KMS-11 (cell line): ENCODE data around the gene ARHGEF28.

Experiments used
- H2AFZ ChIP-seq: fragments of 200-600 bp; sonication (generic); 2 replicates; pipeline ENCODE4 v1.6.1; 2016; ENCODE audit warnings: antibody characterized with exemption, mixed run types, low read depth
- H3K27ac ChIP-seq: fragments of 200-600 bp; sonication (generic); 2 replicates; pipeline ENCODE4 v1.6.1; 2016; ENCODE audit warnings: mild to moderate bottlenecking, mixed run types
- H3K27me3 ChIP-seq: fragments of 200-600 bp; sonication (generic); 2 replicates; pipeline ENCODE4 v1.6.1; 2017; ENCODE audit warnings: mild to moderate bottlenecking, low read depth, mixed run types, moderate library complexity; ENCODE audit not compliant: insufficient read depth
- H3K36me3 ChIP-seq: fragments of 200-600 bp; sonication (generic); 2 replicates; pipeline ENCODE4 v1.6.1; 2017; ENCODE audit warnings: mild to moderate bottlenecking, mixed run types; ENCODE audit not compliant: insufficient read depth
- H3K4me1 ChIP-seq: fragments of 200-600 bp; sonication (generic); 2 replicates; pipeline ENCODE4 v1.6.1; 2016; ENCODE audit warnings: mild to moderate bottlenecking, low read depth, mixed run types; ENCODE audit not compliant: poor library complexity, severe bottlenecking
- H3K4me2 ChIP-seq: fragments of 200-600 bp; sonication (generic); 2 replicates; pipeline ENCODE4 v1.7.0; 2016; ENCODE audit warnings: mild to moderate bottlenecking, mixed run types
- H3K4me3 ChIP-seq: fragments of 200-600 bp; sonication (generic); IDR thresholded peaks from 2 replicates; pipeline ENCODE4 v1.6.1; 2017; ENCODE audit warnings: low read depth, low read length, mixed read lengths; ENCODE audit not compliant: insufficient read depth
- H3K79me2 ChIP-seq: fragments of 200-600 bp; sonication (generic); 2 replicates; pipeline ENCODE4 v1.6.1; 2016; ENCODE audit warnings: low read depth, mixed run types; ENCODE audit not compliant: insufficient read depth
- H3K9ac ChIP-seq: fragments of 200-600 bp; sonication (generic); 2 replicates; pipeline ENCODE4 v1.6.1; 2016; ENCODE audit warnings: mild to moderate bottlenecking, mixed run types
- H4K20me1 ChIP-seq: fragments of 200-600 bp; sonication (generic); 2 replicates; pipeline ENCODE4 v1.6.1; 2016; ENCODE audit warnings: mild to moderate bottlenecking, mixed run types; ENCODE audit not compliant: insufficient read depth
- TF ChIP-seq, protein P1 (sequence below): fragments of 200-600 bp; sonication (generic); conservative IDR thresholded peaks from 2 replicates; pipeline ENCODE4 v1.6.1; 2017; ENCODE audit warnings: low read depth, mild to moderate bottlenecking, antibody characterized with exemption, low read length, moderate library complexity, mixed read lengths

The ARHGEF28 gene

DNA sequence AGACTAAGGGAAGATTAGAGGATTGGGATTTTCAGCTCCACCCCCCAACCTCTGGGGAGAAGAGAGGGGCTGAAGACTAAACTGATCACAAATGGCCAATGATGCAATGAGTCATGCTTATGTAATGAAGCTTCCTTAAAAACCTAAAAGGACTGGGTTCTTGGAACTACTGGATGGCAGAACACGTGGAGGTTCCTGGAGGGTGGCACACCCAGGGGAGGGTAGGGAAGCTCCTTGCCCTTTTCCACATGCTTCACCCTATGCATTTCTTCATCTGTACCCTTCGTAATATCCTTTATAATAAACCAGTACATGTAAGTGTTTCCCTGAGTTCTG, 48.6 kb downstream of the ARHGEF28 start:
- Histone ChIP-seq H3K27me3 (no peaks in the 10 kb centered on the region), H3K4me3 (no peak overlapping the region), H3K27ac (no peak overlapping the region), H2AFZ (no peak overlapping the region), H3K36me3 (no peaks in the 10 kb centered on the region), H4K20me1 (no peaks in the 10 kb centered on the region), H3K4me2 (no peak overlapping the region), H3K4me1 (peaks cover 8% of the 10 kb centered on the region), H3K9ac (no peak overlapping the region), H3K79me2 (no peaks in the 10 kb centered on the region)
- TF ChIP-seq, protein P1, sequence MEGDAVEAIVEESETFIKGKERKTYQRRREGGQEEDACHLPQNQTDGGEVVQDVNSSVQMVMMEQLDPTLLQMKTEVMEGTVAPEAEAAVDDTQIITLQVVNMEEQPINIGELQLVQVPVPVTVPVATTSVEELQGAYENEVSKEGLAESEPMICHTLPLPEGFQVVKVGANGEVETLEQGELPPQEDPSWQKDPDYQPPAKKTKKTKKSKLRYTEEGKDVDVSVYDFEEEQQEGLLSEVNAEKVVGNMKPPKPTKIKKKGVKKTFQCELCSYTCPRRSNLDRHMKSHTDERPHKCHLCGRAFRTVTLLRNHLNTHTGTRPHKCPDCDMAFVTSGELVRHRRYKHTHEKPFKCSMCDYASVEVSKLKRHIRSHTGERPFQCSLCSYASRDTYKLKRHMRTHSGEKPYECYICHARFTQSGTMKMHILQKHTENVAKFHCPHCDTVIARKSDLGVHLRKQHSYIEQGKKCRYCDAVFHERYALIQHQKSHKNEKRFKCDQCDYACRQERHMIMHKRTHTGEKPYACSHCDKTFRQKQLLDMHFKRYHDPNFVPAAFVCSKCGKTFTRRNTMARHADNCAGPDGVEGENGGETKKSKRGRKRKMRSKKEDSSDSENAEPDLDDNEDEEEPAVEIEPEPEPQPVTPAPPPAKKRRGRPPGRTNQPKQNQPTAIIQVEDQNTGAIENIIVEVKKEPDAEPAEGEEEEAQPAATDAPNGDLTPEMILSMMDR = no peak

DNA sequence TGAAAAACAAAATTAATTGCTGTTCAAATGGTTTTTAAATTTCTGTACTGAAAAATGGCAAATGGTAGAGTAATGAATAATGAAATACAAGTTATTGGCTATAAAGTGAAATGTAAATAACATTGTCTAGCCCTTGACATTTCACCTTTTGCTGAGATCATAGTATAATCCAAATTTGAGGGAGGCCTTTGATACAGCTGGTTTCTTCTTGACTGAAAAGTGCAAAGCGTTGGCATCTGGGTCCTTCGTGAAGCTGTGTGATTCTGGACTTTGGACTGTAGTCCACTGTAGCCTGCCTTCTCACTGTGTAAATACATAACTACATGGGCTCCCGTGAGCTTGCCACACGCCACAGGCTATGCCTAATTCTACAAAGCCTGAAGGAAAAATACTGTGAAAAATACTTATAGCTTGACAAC, 52.3 kb downstream of the ARHGEF28 start:
- H2AFZ ChIP-seq = no peak overlapping the region
- no peaks in the 10 kb centered on the region for H4K20me1 ChIP-seq
- H3K4me3 ChIP-seq = no peak overlapping the region
- TF ChIP-seq, protein P1 = no peak
- no peaks in the 10 kb centered on the region for H3K36me3 ChIP-seq
- no peaks in the 10 kb centered on the region for H3K79me2 ChIP-seq
- no peak overlapping the region for H3K4me2 ChIP-seq
- H3K27me3 ChIP-seq = no peaks in the 10 kb centered on the region
- H3K4me1 ChIP-seq = peaks cover 3% of the 10 kb centered on the region
- no peak overlapping the region for H3K27ac ChIP-seq
- H3K9ac ChIP-seq = no peak overlapping the region

DNA sequence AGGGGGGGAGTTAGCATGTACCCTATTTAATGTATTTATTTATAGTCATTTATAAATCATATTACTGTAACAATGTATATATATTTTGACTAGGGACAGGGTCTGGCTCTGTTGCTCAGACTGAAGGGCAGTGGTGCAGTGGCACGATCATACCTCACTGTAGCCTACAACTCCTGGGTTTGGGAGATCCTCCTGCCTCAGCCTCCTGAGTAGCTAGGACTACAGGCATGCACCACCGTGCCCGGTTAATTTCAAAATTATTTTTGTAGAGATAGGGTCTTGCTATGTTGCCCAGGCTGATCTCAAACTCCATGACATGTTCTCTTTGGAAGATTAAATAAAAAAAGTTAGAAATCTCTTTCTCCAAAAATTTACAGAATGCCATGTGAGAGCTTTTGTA, 52.8 kb downstream of the ARHGEF28 start:
- no peaks in the 10 kb centered on the region for H3K4me1 ChIP-seq
- no peaks in the 10 kb centered on the region for H3K79me2 ChIP-seq
- TF ChIP-seq, protein P1 = no peak
- no peak overlapping the region for H3K4me2 ChIP-seq
- no peak overlapping the region for H3K9ac ChIP-seq
- H3K4me3 ChIP-seq = no peak overlapping the region
- no peak overlapping the region for H3K27ac ChIP-seq
- no peak overlapping the region for H2AFZ ChIP-seq
- no peaks in the 10 kb centered on the region for H4K20me1 ChIP-seq
- H3K27me3 ChIP-seq = no peaks in the 10 kb centered on the region
- H3K36me3 ChIP-seq = no peaks in the 10 kb centered on the region

DNA sequence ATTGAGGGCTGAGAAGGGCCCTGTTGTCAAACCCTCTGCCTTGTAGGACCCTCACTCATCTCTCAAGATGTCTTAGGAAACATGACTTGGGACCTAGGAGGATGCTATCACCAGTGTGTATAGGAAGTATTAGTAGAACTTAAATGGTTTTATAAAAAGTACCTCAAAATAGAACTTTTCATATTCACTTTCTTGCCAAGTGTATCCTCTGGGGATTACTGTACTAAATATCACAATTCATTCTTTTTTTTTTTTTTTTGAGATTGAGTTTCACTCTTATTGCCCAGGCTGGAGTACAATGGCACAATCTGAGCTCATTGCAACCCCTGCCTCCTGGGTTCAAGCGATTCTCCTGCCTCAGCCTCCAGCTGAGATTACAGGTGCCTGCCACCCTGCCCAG, 56.2 kb downstream of the ARHGEF28 start:
- no peak overlapping the region for H3K4me2 ChIP-seq
- H3K27ac ChIP-seq = no peak overlapping the region
- H3K27me3 ChIP-seq = no peaks in the 10 kb centered on the region
- no peaks in the 10 kb centered on the region for H3K4me1 ChIP-seq
- H3K36me3 ChIP-seq = no peaks in the 10 kb centered on the region
- no peaks in the 10 kb centered on the region for H3K79me2 ChIP-seq
- no peak overlapping the region for H3K4me3 ChIP-seq
- TF ChIP-seq, protein P1 = no peak
- no peak overlapping the region for H3K9ac ChIP-seq
- no peak overlapping the region for H2AFZ ChIP-seq
- H4K20me1 ChIP-seq = no peaks in the 10 kb centered on the region

DNA sequence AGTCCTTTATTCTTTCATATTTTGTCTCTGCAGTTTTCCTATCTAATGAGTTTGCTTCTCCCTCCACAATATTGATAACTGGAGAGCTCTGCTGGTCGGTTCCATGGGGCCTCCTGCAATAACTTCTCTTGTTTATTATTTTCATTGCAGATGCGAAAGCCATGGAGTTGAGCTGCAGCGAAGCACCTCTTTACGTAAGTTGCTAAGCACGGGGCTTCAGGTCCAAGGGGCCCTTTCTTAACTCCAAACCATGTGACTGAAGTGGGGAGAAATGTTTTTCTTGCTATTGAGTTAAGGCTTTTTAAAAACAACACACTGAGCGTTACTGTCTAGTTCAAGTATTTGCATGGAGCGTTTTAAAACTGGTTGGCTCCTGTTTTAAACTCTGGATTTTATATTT, 58.7 kb downstream of the ARHGEF28 start:
- Histone ChIP-seq H3K9ac (no peak overlapping the region), H3K4me3 (no peak overlapping the region), H2AFZ (no peak overlapping the region), H3K36me3 (no peaks in the 10 kb centered on the region), H3K4me1 (no peaks in the 10 kb centered on the region), H3K27ac (no peak overlapping the region), H3K27me3 (no peaks in the 10 kb centered on the region), H4K20me1 (no peaks in the 10 kb centered on the region), H3K79me2 (no peaks in the 10 kb centered on the region), H3K4me2 (no peak overlapping the region)
- TF ChIP-seq, protein P1 = no peak
